Smooth muscle cell (in vitro differentiated cells): ENCODE results near the gene MATN4. TPM values are rescaled to one million over a fixed set of nuclear protein-coding genes. Genes with fewer than 3 reads are reported as not detected.

Experiments
- DNase-seq: peaks from one replicate; lab custom pipeline; 2025; ENCODE audit not compliant: unreplicated experiment; lab: John Stamatoyannopoulos, UW
- H2AFZ ChIP-seq: fragments of 200-600 bp; sonication (generic); 2 replicates; pipeline ENCODE4 v1.6.0; 2016; ENCODE audit warnings: antibody characterized with exemption, low read depth, mild to moderate bottlenecking
- H3F3A ChIP-seq: fragments of 200-600 bp; sonication (generic); 2 replicates; pipeline ENCODE4 v1.6.0; 2017; ENCODE audit warnings: antibody characterized with exemption, low read depth
- H3K27ac ChIP-seq: fragments of 200-600 bp; sonication (generic); 2 replicates; pipeline ENCODE4 v1.5.1; 2016; ENCODE audit warnings: low read depth, mild to moderate bottlenecking
- H3K27me3 ChIP-seq: fragments of 200-600 bp; sonication (generic); 2 replicates; pipeline ENCODE4 v1.6.1; 2016; ENCODE audit warnings: low read depth, mild to moderate bottlenecking
- H3K36me3 ChIP-seq: fragments of 200-600 bp; sonication (generic); 2 replicates; pipeline ENCODE4 v1.5.1; 2016; ENCODE audit warnings: low read depth
- H3K4me1 ChIP-seq: fragments of 200-600 bp; sonication (generic); 2 replicates; pipeline ENCODE4 v1.5.1; 2016; ENCODE audit warnings: low read depth
- H3K4me2 ChIP-seq: fragments of 200-600 bp; sonication (generic); 2 replicates; pipeline ENCODE4 v1.6.0; 2016; ENCODE audit warnings: mild to moderate bottlenecking
- H3K4me3 ChIP-seq: fragments of 200-600 bp; sonication (generic); 2 replicates; pipeline ENCODE4 v1.5.1; 2016; ENCODE audit warnings: mild to moderate bottlenecking
- H3K79me2 ChIP-seq: fragments of 200-600 bp; sonication (generic); 2 replicates; pipeline ENCODE4 v1.6.0; 2016; ENCODE audit warnings: low read depth, mild to moderate bottlenecking
- H3K9ac ChIP-seq: fragments of 200-600 bp; sonication (generic); 2 replicates; pipeline ENCODE4 v1.6.0; 2016; ENCODE audit warnings: low read depth
- H3K9me3 ChIP-seq: fragments of 200-600 bp; sonication (generic); replicated peaks from 2 replicates; pipeline ENCODE4 v1.5.1; 2016; ENCODE audit warnings: low read depth
- H4K20me1 ChIP-seq: fragments of 200-600 bp; sonication (generic); 2 replicates; pipeline ENCODE4 v1.6.0; 2016; ENCODE audit warnings: low read depth
- WGBS: methylation state at CpG from one replicate; pipeline ENCODE4 v1.1.7; 2016; ENCODE audit warnings: low lambda C conversion rate; 5-methylcytosine and 5-hydroxymethylcytosine counted together
- polyA plus RNA-seq: library from polyadenylated mRNA; unstranded; fragments of >200 nt; fragmentation: Nextera tagmentation; extraction: Ambion mirVana; gene quantifications from 2 replicates; pipeline ENCODE4 v1.2.1, GENCODE V29; 2016
- total RNA-seq: library from RNA; depleted of rRNA; stranded (reverse); fragments of >200 nt; gene quantifications from 2 replicates; pipeline ENCODE4 v1.2.3, GENCODE V29; 2014
- TF ChIP-seq, protein P1 (sequence below): fragments of 200-600 bp; sonication (generic); IDR thresholded peaks from 2 replicates; pipeline ENCODE4 v1.5.1; 2017; ENCODE audit warnings: borderline replicate concordance, mild to moderate bottlenecking, antibody characterized with exemption; ENCODE audit not compliant: insufficient read depth, poor library complexity, severe bottlenecking

MATN4 gene
- total and polyA plus RNA-seq, 2 experiments from 2014 or later = not detected

DNA sequence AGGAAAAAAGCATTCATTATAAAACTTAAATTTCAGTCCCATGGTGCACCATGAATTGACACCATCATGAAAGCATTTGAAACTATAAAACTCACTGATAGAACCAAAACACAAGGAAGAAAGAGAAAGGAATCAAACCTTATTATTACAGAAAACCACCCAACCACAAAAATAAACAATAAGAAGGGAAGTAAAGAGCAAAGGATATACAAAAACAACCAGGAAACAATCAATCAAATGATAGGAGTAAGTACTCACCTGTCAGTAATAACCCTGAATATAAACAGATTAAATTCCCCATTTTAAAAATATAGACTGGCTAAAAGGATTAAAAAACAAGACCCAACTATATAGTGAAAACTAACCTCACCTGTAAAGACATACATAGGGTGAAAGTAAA lies 59.5 kb downstream of the MATN4 start:
- Histone ChIP-seq H3K27me3 (peaks cover 58% of the 10 kb centered on the region), H3K4me2 (no peak overlapping the region), H3K79me2 (no peaks in the 10 kb centered on the region), H3K27ac (no peak overlapping the region), H3K9me3 (no peaks in the 10 kb centered on the region), H3K36me3 (no peaks in the 10 kb centered on the region), H3K9ac (no peak overlapping the region), H3K4me3 (no peak overlapping the region), H2AFZ (no peak overlapping the region), H3K4me1 (no peaks in the 10 kb centered on the region), H4K20me1 (no peaks in the 10 kb centered on the region), H3F3A (no peaks in the 10 kb centered on the region)
- DNase-seq = no peak
- TF ChIP-seq, protein P1, sequence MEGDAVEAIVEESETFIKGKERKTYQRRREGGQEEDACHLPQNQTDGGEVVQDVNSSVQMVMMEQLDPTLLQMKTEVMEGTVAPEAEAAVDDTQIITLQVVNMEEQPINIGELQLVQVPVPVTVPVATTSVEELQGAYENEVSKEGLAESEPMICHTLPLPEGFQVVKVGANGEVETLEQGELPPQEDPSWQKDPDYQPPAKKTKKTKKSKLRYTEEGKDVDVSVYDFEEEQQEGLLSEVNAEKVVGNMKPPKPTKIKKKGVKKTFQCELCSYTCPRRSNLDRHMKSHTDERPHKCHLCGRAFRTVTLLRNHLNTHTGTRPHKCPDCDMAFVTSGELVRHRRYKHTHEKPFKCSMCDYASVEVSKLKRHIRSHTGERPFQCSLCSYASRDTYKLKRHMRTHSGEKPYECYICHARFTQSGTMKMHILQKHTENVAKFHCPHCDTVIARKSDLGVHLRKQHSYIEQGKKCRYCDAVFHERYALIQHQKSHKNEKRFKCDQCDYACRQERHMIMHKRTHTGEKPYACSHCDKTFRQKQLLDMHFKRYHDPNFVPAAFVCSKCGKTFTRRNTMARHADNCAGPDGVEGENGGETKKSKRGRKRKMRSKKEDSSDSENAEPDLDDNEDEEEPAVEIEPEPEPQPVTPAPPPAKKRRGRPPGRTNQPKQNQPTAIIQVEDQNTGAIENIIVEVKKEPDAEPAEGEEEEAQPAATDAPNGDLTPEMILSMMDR = no peak

DNA sequence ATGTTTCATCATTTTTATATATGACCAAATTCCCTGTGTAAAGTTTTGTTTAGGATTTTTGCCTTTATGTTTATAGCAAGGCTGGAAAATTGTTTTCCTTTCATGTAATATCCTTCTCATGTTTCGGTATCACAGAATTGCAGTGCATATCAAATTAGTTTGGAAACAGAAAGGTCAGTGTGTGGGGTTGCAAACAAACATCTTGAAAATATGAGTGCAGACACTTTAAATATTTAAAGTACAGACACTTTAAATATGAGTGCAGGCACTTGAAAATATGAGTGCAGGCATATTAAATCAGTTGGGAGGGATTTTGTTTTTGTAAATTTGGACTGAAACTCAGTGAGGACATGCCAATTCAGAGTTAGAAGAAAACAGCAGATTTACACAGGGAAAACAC lies 60.2 kb downstream of the MATN4 start:
- H3K4me2 ChIP-seq = no peak overlapping the region
- H3K4me1 ChIP-seq = no peaks in the 10 kb centered on the region
- H3K36me3 ChIP-seq = no peaks in the 10 kb centered on the region
- TF ChIP-seq, protein P1 = no peak
- 89% methylated on average over 1 of the region's 1 CpG for WGBS
- H3K4me3 ChIP-seq = no peak overlapping the region
- no peaks in the 10 kb centered on the region for H4K20me1 ChIP-seq
- no peak overlapping the region for H3K27ac ChIP-seq
- H3F3A ChIP-seq = no peaks in the 10 kb centered on the region
- peaks cover 62% of the 10 kb centered on the region for H3K27me3 ChIP-seq
- no peak for DNase-seq
- H3K79me2 ChIP-seq = no peaks in the 10 kb centered on the region
- H3K9me3 ChIP-seq = no peaks in the 10 kb centered on the region
- no peak overlapping the region for H3K9ac ChIP-seq
- no peak overlapping the region for H2AFZ ChIP-seq

DNA sequence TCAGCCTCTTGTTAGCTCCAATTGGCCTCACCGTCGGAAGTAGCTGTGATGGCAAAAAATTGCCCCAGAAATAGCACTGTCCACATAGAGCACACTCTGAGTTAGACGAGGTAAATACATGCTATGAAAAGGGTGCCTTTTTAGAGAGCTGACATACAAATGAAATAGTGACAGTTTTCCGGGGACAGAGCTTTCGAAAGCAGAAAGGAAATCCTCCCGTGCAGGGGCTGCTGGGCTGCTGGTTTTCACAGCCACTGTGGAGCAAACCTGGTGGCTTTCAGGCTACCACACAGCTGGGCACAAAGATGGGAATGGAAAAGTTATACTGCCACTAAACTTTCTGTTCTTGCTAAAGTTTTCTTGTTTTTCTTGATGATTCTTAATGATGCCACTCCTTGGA lies 62.0 kb downstream of the MATN4 start:
- 76% methylated on average over 6 of the region's 6 CpGs for WGBS
- Histone ChIP-seq H3K4me3 (no peak overlapping the region), H3K27ac (no peak overlapping the region), H2AFZ (no peak overlapping the region), H3K27me3 (peaks cover 72% of the 10 kb centered on the region), H3F3A (no peaks in the 10 kb centered on the region), H3K79me2 (no peaks in the 10 kb centered on the region), H4K20me1 (no peaks in the 10 kb centered on the region), H3K4me2 (no peak overlapping the region), H3K36me3 (no peaks in the 10 kb centered on the region), H3K4me1 (no peaks in the 10 kb centered on the region), H3K9me3 (no peaks in the 10 kb centered on the region), H3K9ac (no peak overlapping the region)
- DNase-seq = no peak
- TF ChIP-seq, protein P1 = no peak

Other genes starting within 250 kb of the MATN4 start
- 0.49 and 1.4 TPM in 2 replicates for gene KCNS1, start 207.2 kb downstream of the MATN4 start, total RNA-seq
- gene KCNS1, start 207.2 kb downstream of the MATN4 start, polyA plus RNA-seq = 0.35 and 1.8 TPM in 2 replicates
- not detected in 2 replicates for gene WFDC5, start 193.1 kb downstream of the MATN4 start, total RNA-seq
- not detected in 2 replicates for gene WFDC5, start 193.1 kb downstream of the MATN4 start, polyA plus RNA-seq
- not detected in 2 replicates for gene WFDC12, start 183.8 kb downstream of the MATN4 start, total RNA-seq
- not detected in 2 replicates for gene WFDC12, start 183.8 kb downstream of the MATN4 start, polyA plus RNA-seq
- gene PI3, start 133.4 kb downstream of the MATN4 start, total RNA-seq = not detected in 2 replicates
- not detected in 2 replicates for gene PI3, start 133.4 kb downstream of the MATN4 start, polyA plus RNA-seq
- gene SEMG1, start 101.3 kb downstream of the MATN4 start, total RNA-seq = not detected in 2 replicates
- not detected in 2 replicates for gene SEMG1, start 101.3 kb downstream of the MATN4 start, polyA plus RNA-seq
- gene SEMG2, start 86.9 kb downstream of the MATN4 start, total RNA-seq = not detected in 2 replicates
- gene SEMG2, start 86.9 kb downstream of the MATN4 start, polyA plus RNA-seq = not detected in 2 replicates
- 0.63 and 1.1 TPM in 2 replicates for gene SLPI, start 53.7 kb downstream of the MATN4 start, total RNA-seq
- gene SLPI, start 53.7 kb downstream of the MATN4 start, polyA plus RNA-seq = 3.1 and 5.2 TPM in 2 replicates
- not detected in 2 replicates for gene RBPJL, start 1.5 kb downstream of the MATN4 start, total RNA-seq
- gene RBPJL, start 1.5 kb downstream of the MATN4 start, polyA plus RNA-seq = not detected in 2 replicates
- gene SDC4, start 40.1 kb upstream of the MATN4 start, total RNA-seq = 70.7 and 78.1 TPM in 2 replicates
- gene SDC4, start 40.1 kb upstream of the MATN4 start, polyA plus RNA-seq = 45.0 and 122 TPM in 2 replicates
- 14.5 and 15.2 TPM in 2 replicates for gene SYS1, start 54.9 kb upstream of the MATN4 start, total RNA-seq
- 17.0 and 24.7 TPM in 2 replicates for gene SYS1, start 54.9 kb upstream of the MATN4 start, polyA plus RNA-seq
- gene TP53TG5, start 70.0 kb upstream of the MATN4 start, total RNA-seq = not detected in 2 replicates
- 0.06 TPM in 1 of 2 replicates, not detected in the other for gene TP53TG5, start 70.0 kb upstream of the MATN4 start, polyA plus RNA-seq
- gene DBNDD2, start 100.0 kb upstream of the MATN4 start, total RNA-seq = 5.9 and 6.4 TPM in 2 replicates
- 2.9 and 11.0 TPM in 2 replicates for gene DBNDD2, start 100.0 kb upstream of the MATN4 start, polyA plus RNA-seq
- gene PIGT, start 107.8 kb upstream of the MATN4 start, total RNA-seq = 90.7 and 99.5 TPM in 2 replicates
- gene PIGT, start 107.8 kb upstream of the MATN4 start, polyA plus RNA-seq = 169 and 206 TPM in 2 replicates
- 3.0 and 5.7 TPM in 2 replicates for gene WFDC2, start 161.5 kb upstream of the MATN4 start, total RNA-seq
- 9.5 and 42.9 TPM in 2 replicates for gene WFDC2, start 161.5 kb upstream of the MATN4 start, polyA plus RNA-seq
- not detected in 2 replicates for gene SPINT3, start 207.3 kb upstream of the MATN4 start, total RNA-seq
- not detected in 2 replicates for gene SPINT3, start 207.3 kb upstream of the MATN4 start, polyA plus RNA-seq
- gene WFDC6, start 231.2 kb upstream of the MATN4 start, total RNA-seq = not detected in 2 replicates
- gene WFDC6, start 231.2 kb upstream of the MATN4 start, polyA plus RNA-seq = not detected in 2 replicates
- gene EPPIN, start 239.1 kb upstream of the MATN4 start, total RNA-seq = not detected in 2 replicates
- gene EPPIN, start 239.1 kb upstream of the MATN4 start, polyA plus RNA-seq = not detected in 2 replicates